ENCODE results near the gene SERPINB2. TPM values are rescaled to one million over a fixed set of nuclear protein-coding genes. Genes with fewer than 3 reads are reported as not detected.

Gene SERPINB2, protein sequence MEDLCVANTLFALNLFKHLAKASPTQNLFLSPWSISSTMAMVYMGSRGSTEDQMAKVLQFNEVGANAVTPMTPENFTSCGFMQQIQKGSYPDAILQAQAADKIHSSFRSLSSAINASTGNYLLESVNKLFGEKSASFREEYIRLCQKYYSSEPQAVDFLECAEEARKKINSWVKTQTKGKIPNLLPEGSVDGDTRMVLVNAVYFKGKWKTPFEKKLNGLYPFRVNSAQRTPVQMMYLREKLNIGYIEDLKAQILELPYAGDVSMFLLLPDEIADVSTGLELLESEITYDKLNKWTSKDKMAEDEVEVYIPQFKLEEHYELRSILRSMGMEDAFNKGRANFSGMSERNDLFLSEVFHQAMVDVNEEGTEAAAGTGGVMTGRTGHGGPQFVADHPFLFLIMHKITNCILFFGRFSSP
- total RNA-seq = 0.65 and 3.7 TPM in 2 replicates

DNA sequence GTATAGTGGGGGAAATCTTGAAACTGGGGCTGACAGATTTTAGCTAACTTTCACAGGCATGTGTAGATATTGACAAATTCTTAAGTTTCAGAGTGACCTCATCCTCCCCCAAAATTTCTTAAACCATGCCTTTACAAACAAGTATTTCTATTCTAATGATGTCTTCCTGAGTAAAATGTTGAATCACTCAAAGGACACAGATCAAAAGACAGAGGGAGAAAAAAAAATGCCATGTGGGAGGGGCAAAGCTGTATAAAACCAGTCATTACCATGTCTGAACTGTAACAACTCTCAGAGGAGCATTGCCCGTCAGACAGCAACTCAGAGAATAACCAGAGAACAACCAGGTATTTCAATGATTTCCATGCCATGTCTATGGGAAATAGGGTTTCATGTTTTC lies at the start of gene SERPINB2:
Gene SERPINB2, plus strand, starts transcription at position 282 of the 400 bp plus-strand sequence. CDS start 3,740 bp downstream, outside the sequence.

DNA sequence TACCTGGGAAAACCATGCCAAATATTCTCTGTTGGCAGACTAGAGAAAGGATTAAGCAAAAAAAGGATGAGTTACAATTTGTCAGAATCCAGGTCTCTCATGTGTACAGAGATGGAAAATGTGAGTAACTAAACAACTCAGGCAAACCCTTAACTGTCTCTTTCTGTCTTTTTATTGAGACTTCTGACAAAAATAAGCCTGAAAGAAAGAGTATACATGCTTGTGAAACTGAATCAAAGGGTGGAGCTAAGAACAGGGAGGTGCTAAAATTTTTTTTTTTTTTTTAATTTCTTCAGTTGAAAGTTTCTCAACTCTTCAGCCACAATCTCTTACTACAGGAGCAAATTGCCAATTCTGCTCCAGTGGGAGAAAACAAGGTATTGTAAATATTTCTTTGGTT lies 20.2 kb downstream of the SERPINB2 start, which contains the start of gene SERPINB10:
Gene SERPINB10, plus strand, starts transcription at position 295 of the 400 bp plus-strand sequence. CDS start 7,553 bp downstream, outside the sequence.

DNA sequence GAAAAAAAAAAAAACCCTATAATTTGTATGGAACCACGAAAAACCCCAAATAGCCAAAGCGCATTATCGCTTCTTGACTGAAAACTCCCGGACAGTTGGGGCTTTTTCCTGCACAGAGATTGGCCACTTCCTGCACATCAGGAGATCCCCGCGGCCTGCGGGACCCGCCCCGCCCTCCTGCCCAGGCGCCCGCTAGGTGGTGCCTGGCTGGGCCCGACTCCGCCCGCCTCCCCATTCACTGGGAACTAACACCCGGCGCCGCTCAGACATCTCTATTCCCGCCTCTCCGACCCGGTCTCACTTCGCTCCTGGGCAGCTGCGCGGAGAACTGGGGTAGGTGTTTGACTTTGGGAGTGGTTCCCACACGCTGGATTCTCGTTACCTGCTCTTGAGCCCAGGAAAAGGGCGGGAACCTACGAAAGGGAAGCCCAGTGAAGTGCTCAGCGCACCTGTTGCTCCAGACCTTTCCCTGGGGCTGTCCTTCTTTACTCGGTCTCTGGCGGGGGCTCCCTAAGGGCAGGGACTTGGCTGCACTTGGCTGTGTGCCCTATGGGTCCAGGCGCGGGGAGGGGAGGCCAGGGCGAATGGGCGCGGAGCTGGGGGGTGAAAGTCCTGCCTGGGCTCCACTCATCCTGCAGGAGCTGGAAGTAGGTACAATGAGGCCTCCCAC lies 61.7 kb downstream of the SERPINB2 start, which contains the start of gene HMSD:
Gene HMSD, plus strand, starts transcription at position 234 of the 670 bp plus-strand sequence. CDS start 4,155 bp downstream, outside the sequence.

Other genes with a start within 250 kb of the SERPINB2 start
- not detected in 2 replicates for gene SERPINB4, start 243.4 kb upstream of the SERPINB2 start, total RNA-seq
- gene SERPINB3, start 225.8 kb upstream of the SERPINB2 start, total RNA-seq = not detected in 2 replicates
- gene SERPINB11, start 184.7 kb upstream of the SERPINB2 start, total RNA-seq = not detected in 2 replicates
- not detected in 2 replicates for gene SERPINB7, start 112.3 kb upstream of the SERPINB2 start, total RNA-seq
- not detected in 2 replicates for gene SERPINB10, start 20.3 kb downstream of the SERPINB2 start, total RNA-seq
- not detected in 2 replicates for gene HMSD, start 61.6 kb downstream of the SERPINB2 start, total RNA-seq
- 25.8 and 43.9 TPM in 2 replicates for gene SERPINB8, start 82.4 kb downstream of the SERPINB2 start, total RNA-seq

Data from vein endothelial cell (primary cell).